Activated CD8-positive, alpha-beta memory T cell treated with anti-CD3 and anti-CD28 coated beads, Interleukin-2, amount 50 U/mL, for 4 hours (primary cell): ENCODE results near the gene OTX2.

Experiments
- DNase-seq: peaks from one replicate; pipeline ENCODE4 v3.0.0-alpha.2; 2020

Gene OTX2

DNA sequence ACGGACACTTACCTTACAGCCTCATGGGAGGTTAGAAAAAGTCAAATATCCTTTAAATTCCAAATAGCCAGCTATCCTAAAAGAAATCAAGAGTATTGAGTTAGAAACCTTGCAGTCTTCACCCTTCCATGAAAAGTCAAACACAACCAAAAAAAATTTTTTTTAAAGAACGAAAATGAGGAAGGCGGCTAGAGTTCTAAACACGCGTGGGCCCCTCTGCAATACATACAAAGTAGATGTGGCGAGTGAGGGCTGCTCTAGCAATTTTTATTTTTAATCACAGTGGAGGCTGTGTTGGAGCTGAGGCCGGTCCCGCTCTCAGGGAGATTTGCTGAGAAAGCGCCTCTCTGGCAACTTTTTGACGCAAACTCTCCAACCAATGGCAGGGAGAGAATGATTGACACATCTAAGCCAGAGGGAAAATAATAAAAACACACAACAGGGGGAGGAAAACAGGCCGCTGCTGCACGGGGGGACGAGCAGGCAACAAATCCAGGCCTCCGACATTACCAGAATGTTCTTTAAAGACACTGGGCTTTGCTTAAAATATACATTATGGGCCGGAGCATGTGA is at the start of gene OTX2:
Gene OTX2, minus strand, starts transcription at position 333 of the 573 bp plus-strand sequence. CDS start 5,023 bp downstream, outside the sequence.
- no peak for DNase-seq

- DNase-seq = no peak
These were observed 48.1 kb upstream of the OTX2 start for GRCh38 chr14:56858422-56858821.

DNA sequence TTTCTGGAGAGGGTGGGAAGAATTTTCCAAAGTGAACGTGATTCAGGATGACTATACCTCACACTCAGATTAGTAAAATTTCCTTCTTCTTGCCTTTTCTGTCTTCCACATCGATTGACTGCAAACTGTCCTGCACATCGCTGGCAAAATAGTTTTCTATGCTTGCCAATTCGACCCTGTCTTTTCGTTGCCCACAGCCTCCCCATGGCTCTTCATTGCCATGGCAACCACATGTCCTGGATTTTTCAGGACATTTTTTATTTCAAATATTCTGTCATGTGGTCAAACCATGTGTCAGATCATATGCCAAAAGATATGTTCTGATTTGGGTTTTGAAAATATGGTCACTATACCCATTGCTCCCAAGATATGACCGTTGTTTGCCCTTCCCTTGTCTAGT is 46.9 kb upstream of the OTX2 start:
- no peak for DNase-seq

- DNase-seq = no peak
These were observed 45.7 kb upstream of the OTX2 start for GRCh38 chr14:56855891-56856461.

DNA sequence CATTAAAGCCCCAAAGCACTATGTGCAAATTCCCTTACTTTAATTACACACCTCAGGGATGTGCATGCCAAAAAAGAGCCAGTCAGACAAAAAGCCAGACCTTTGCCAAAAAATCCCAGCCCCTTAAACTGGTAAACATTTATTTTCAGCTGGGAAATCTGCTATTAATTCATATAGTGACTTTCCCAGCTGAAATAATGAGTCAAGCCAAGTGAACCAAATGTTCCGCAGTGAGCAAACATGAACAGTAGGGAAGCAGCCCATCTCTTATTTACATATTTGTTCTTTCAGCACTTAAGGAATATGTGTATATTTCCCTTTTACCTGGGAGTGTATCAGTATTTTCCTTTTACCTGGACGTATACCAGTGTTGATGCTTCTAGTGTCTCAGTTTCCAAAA is 44.0 kb upstream of the OTX2 start:
- DNase-seq = no peak

DNA sequence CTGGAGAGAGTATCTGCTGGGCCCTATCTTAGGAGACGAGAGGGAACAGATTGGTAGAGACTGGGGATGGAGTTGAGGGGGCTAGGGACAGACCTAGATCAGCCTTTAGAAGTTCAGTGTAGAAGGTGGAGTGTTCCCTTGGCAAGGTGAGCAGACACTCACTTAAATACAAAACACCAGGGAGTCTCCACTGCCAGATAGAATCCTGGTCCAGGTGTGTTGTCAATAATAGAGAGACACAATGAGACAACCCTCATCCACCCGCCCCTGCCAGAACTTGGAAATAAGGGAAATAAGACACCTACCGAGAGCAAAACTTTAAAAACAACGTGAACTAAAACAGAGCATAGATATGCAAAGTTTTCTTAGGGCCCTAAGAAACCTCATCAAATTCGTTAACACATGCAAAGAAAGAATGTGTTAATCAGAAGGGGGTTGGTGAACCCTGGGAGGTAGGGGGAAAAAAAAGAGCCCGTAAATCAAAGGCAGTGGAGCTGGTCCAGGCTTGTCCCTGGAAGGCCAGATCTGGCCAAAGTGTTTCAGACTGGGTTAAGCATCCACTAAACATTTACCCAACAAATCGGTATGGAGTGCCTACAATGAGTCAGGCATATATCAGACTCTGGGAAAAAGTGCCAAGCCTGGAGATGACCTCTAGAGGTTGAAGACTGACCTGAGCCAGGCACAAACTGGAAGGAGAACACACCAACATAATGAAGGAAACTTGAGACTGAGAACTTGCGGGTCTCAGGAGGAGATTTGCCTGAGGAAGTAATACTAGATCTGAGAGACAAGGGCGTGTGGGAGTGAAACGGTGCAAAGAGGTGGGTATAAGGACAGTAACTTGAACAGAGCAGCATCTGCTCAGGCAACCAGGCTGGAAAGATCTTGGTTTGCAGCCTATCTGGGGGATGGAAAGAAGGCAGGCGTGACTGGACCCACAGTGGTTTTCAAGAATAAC is 37.0 kb upstream of the OTX2 start:
- DNase-seq = no peak

GRCh38 chr14:56844406-56845002 is 34.2 kb upstream of the OTX2 start:
- DNase-seq = no peak

GRCh38 chr14:56841611-56842010 is 31.3 kb upstream of the OTX2 start:
- no peak for DNase-seq

- DNase-seq = no peak
These were observed 29.9 kb upstream of the OTX2 start for GRCh38 chr14:56840221-56840620.

DNA sequence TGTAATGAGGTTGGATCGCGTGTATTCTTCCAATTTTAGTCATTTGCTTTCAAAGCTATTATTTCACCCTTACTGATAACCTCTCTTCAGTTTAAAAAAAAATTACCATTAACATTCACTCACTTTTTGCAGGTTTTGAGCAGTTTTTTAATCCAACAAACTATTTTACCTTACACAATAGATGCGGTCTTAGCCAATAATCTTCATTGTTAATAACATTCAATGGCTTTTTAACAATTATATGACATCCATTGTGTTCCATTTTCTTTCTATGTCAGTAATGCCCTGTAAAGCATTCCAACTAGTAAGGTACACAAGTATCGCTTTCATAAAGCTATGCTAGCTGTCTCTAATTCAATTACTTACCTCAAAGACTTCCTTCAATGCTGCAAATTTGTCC is 18.9 kb upstream of the OTX2 start:
- no peak for DNase-seq

GRCh38 chr14:56826214-56826613 is 15.9 kb upstream of the OTX2 start:
- no peak for DNase-seq

DNA sequence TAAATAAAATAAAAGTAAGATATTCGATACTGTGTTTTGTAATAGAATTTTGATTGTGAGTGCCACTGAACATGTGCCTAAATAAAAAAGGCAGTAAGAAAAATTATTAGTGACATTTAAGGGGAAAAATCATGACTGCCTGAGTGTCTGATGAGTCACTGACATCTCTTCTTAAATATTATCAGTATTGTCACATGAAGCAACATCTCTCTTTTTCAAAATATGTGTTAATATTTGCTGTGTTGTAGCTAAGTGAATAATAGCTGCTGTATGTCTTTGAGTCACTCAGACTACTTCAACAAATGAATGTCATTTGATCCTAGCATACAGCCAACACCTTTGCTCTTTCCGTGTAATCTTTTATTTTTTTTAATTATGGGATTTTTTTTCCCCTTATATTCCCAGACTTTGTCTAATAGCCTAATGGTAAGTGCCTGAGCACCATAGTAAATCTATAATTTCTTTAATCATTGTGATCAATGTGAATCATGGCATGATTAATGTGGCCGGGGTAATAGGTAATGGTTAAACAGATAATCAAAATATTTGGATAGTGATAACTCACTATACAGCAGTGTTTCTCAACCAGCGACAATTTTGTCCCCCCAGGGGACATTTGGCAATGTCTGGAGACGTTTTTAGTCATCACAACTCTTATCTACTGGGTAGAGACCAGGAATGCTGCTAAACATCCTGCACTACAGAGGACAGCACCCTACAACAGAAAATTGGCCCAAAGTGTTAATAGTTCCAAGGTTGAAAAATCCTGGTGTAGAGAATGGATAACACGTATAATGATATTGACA is 11.7 kb upstream of the OTX2 start:
- DNase-seq = no peak

- no peak for DNase-seq
These were observed 10.9 kb upstream of the OTX2 start for GRCh38 chr14:56821177-56821576.

GRCh38 chr14:56817396-56817921 is 7.2 kb upstream of the OTX2 start:
- DNase-seq = no peak

DNA sequence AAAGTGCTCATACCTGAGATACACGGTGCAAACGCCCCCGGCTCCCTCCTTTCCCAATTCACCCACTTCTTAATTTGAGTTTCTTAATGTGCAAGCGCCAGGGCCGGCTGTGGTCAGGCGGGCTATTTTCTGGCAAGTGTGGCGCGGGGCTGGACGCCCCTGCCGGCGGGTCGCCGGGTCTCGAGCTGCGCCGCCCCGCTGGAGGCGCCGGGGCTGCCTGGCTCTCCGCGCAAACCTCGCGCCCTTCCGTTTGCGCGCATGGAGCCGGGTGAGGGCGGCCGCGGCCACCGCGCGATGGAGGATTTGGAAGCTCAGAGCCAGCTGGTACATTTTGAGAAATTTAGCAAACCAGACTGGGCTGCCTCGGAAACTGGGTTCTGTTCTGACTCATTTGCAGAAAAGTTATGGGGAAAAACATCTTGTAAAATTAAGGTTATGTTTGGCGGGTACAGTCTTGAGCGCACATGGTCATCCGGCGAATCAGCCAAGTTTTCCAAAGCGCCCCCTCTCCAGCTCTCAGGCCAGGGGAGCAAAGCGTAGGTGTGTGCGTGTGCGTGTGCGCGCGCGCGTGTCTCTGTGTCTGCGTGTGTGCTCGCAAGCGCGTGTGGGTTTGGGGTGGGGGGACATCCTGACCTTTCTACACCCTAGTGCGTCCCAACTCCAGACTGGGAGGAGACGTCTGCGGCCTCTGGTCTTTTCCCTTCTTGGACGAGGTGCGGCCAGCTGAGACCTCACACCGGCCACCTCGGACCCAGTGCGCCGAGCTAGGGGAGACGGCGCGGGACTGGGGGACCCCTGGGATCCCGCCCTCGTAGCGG is 6.5 kb upstream of the OTX2 start:
- no peak for DNase-seq

- DNase-seq = no peak
These were observed 5.5 kb upstream of the OTX2 start for GRCh38 chr14:56815745-56816144.

DNA sequence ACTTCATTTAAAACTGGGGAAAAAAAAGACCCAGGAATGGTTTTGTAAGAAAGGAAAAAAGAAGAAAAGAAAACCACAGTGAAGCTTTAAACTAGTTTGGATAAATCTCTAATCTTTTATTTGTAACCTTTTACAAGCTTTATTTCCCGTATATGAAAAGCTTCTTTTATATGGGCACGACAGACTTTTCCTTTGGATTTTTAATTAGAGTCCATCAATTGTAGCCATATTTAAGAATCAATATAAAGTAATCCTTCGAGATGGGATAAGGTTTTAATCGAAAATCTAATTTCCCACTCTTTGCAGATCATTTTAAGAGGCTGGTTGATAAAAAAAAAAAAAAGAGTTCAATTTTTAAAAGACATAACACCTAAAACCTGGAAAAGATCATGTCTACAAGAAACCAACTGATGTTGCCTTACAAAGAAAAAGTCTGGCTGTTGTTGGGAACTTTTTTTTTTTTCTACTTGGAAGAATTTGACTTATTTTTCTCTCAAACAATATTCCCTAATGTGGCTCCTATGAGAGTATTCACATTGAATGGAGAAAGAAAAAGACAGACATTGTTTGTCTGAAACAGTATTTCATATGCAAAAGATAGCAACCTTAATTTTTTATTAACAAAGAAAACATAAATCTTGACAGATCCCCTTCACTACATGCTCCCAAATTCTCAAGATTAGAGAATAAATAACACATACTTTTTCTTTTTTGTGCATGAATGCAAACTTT is 4.9 kb upstream of the OTX2 start:
- DNase-seq = no peak

GRCh38 chr14:56814519-56814959 is 4.3 kb upstream of the OTX2 start:
- DNase-seq = no peak

GRCh38 chr14:56813143-56813551 is 2.9 kb upstream of the OTX2 start:
- no peak for DNase-seq

DNA sequence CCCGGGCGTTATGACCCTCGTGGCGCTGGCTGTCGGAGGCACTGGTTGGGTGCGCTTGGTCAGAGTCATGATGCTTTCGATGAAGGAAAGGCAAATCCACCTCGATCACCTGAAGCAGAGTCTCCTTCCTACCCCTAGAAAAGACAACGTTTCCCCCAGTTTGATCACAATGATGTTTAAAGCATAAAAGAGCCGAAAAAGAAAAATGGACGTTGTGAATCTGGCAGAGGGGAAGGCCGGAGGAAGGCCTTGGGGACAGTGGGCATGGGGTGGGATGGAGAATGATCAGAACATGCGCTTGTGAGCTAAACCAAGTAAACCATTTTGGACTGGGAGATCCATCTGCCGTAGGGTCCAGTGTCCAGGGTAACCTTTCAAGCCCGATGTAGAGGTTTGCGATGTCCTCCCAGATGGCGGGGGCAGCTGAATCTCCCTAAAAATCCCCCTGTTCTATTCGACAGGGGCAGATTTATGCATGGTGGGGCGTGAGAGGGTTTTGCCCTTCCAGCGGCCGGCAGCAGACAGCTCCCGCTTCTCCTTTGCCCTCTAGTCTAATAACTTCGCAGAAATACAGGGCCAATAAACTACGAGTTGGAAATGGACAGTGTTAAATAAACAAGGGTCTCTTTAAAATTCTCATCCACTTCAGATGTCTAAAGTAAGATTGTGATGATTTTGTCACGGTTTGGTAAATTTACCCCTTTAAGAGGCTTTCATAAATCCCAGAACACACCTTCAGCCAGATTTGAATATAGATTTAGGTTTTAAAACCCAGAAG is 2.3 kb upstream of the OTX2 start:
- DNase-seq = no peak
